IPS-18a (cell line): ENCODE measurements around the gene DEDD.

ENCODE experiments used
- H3K27ac ChIP-seq: one replicate; pipeline ENCODE4 v1.5.1; 2013; ENCODE audit warnings: low read length
- H3K27me3 ChIP-seq: one replicate; pipeline ENCODE4 v1.6.1; 2013; ENCODE audit warnings: mild to moderate bottlenecking, low read length; ENCODE audit not compliant: control insufficient read depth, insufficient read depth
- H3K36me3 ChIP-seq: one replicate; pipeline ENCODE4 v1.6.1; 2013; ENCODE audit warnings: low read depth, low read length; ENCODE audit not compliant: control insufficient read depth
- H3K4me1 ChIP-seq: one replicate; pipeline ENCODE4 v1.6.1; 2013; ENCODE audit warnings: low read depth, low read length; ENCODE audit not compliant: control insufficient read depth
- H3K4me3 ChIP-seq: one replicate; pipeline ENCODE4 v1.5.1; 2013; ENCODE audit warnings: low read length
- H3K9ac ChIP-seq: one replicate; pipeline ENCODE4 v1.6.1; 2013; ENCODE audit warnings: mild to moderate bottlenecking, low read length, moderate library complexity
- H3K9me3 ChIP-seq: one replicate; pipeline ENCODE4 v1.6.1; 2013; ENCODE audit warnings: low read depth, low read length; ENCODE audit not compliant: control insufficient read depth

The DEDD gene

DNA sequence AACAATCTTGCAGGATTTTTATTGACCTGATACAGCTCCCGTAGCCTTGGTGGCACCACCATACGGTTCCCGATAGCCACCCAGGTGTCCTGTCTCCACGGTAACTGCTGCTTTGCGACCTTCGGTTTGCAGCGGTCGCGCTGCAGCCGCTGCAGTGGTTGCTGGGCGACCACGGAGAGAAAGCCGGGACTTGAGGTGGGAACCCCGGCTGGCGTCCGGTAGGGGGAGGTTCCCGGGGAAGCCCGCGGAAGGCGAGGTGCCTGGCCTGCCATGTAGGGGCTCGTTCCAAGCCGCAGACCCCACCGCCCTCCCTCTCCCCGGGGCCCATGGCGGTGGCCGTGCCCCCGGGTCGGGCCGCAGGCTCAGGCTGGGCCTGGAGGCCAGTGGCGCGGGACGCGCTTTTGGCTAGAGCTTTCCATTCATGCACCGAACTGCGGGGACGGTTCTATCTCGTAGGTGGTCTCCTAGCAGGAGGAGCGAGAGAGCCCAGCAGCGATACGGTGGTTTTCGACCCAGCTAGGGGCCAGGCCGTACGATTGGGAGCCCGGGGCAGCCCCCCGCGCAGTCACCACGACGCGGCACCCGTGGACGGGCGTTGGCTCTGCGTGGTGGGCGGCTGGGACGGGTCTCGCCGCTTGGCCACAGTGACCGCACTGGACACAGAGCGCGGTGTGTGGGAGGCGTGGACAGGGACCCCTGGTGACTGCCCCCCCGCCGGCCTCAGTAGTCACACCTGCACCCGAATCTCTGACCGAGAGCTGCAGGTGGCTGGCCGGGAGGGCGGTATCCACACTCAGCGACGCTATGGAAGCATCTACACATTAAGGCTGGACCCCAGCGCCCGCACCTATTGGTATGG is 34.0 kb downstream of the DEDD start, which contains the start of gene KLHDC9:
Gene KLHDC9 (plus strand): TSS at position 152 of the 859 bp plus-strand sequence. CDS start 175 bp downstream, at position 327.
- Histone ChIP-seq H3K9ac (peak within 1 kb of the TSS; percentile 72), H3K4me1 (no peaks in the 10 kb centered on the region), H3K27me3 (no peaks in the 10 kb centered on the region), H3K36me3 (peaks cover 15% of the 10 kb centered on the region), H3K9me3 (no peaks in the 10 kb centered on the region), H3K4me3 (peak within 1 kb of the TSS; percentile 70), H3K27ac (no peak within 1 kb of the TSS)

DNA sequence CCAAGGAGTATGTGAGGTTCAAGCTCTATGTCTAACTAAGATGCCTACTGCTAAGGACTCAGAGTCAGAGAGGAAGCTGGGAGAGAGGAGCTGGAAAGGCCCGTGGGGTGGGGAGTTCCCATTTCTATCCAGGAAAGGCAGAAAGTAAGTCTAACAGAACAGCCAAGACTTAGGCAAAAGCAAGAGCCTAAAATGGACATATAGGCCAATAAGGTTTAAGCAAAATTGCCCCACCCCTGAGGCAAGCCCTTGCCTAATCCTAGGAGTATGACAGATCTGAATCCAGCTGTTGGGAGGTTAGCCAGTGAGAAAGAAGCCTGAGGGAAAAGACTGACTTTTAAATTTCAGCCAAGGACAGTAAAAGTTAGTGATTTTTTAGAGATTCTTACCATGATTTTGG is 35.9 kb downstream of the DEDD start:
- Histone ChIP-seq H3K9me3 (no peaks in the 10 kb centered on the region), H3K9ac (no peak overlapping the region), H3K4me1 (no peaks in the 10 kb centered on the region), H3K27ac (no peak overlapping the region), H3K27me3 (no peaks in the 10 kb centered on the region), H3K36me3 (peaks cover 8% of the 10 kb centered on the region), H3K4me3 (no peak overlapping the region)

GRCh38 chr1:161096015-161096414 is 36.5 kb downstream of the DEDD start:
- H3K4me1 ChIP-seq, result no peaks in the 10 kb centered on the region
- H3K36me3 ChIP-seq, result peaks cover 4% of the 10 kb centered on the region
- H3K9me3 ChIP-seq, result no peaks in the 10 kb centered on the region
- no peak overlapping the region for H3K4me3 ChIP-seq
- no peak overlapping the region for H3K27ac ChIP-seq
- no peaks in the 10 kb centered on the region for H3K27me3 ChIP-seq
- no peak overlapping the region for H3K9ac ChIP-seq

GRCh38 chr1:161095230-161095629 is 37.2 kb downstream of the DEDD start:
- H3K4me1 ChIP-seq, result no peaks in the 10 kb centered on the region
- no peaks in the 10 kb centered on the region for H3K27me3 ChIP-seq
- H3K36me3 ChIP-seq, result no peaks in the 10 kb centered on the region
- no peak overlapping the region for H3K4me3 ChIP-seq
- H3K9ac ChIP-seq, result no peak overlapping the region
- no peak overlapping the region for H3K27ac ChIP-seq
- no peaks in the 10 kb centered on the region for H3K9me3 ChIP-seq

DNA sequence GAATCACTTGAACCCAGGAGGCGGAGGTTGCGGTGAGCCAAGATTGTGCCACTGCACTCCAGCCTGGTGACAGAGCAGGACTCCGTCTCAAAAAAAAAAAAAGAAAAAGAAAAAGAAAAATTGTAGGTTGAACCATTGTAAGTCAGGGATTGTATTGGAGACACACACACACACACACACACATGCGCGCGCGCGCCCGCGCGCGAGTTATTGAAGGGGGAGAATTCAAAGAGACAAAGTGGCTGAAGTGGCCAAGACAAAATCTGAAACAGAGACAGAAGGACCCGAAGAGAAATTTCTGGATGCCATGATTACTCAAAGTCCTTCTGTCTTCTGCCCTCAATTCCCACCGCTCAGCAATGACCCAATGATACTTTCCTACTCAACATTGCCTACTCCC is 38.0 kb downstream of the DEDD start:
- Histone ChIP-seq H3K36me3 (no peaks in the 10 kb centered on the region), H3K4me3 (no peak overlapping the region), H3K4me1 (no peaks in the 10 kb centered on the region), H3K27me3 (no peaks in the 10 kb centered on the region), H3K9ac (no peak overlapping the region), H3K9me3 (no peaks in the 10 kb centered on the region), H3K27ac (no peak overlapping the region)

DNA sequence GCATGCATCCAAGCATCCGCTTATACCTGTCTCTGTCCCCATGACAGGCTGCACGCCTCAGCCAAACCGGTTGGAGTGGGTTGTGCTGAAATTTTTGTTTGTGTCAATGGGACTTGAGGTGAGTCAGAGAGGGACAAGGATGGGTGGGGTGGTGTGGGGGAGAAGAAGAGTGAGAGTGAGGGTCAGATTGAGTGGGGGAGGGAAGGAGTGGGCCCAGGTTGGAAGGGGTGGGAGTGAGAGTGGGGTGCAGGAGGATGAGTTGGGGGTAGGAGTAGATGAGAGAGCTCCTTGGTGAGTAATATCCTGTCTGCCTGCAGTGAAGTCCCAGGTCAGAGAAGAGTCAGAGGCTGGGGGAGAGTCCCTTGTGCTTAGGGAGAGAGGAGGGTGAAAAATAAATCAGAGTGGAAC is 39.8 kb downstream of the DEDD start:
- no peak overlapping the region for H3K9ac ChIP-seq
- H3K36me3 ChIP-seq, result no peaks in the 10 kb centered on the region
- H3K27me3 ChIP-seq, result no peaks in the 10 kb centered on the region
- H3K27ac ChIP-seq, result no peak overlapping the region
- H3K4me3 ChIP-seq, result no peak overlapping the region
- no peaks in the 10 kb centered on the region for H3K4me1 ChIP-seq
- H3K9me3 ChIP-seq, result no peaks in the 10 kb centered on the region

GRCh38 chr1:161091796-161092507 is 40.5 kb downstream of the DEDD start:
- H3K4me3 ChIP-seq, result no peak overlapping the region
- H3K27ac ChIP-seq, result no peak overlapping the region
- H3K9me3 ChIP-seq, result no peaks in the 10 kb centered on the region
- no peaks in the 10 kb centered on the region for H3K4me1 ChIP-seq
- H3K36me3 ChIP-seq, result no peaks in the 10 kb centered on the region
- no peak overlapping the region for H3K9ac ChIP-seq
- no peaks in the 10 kb centered on the region for H3K27me3 ChIP-seq

DNA sequence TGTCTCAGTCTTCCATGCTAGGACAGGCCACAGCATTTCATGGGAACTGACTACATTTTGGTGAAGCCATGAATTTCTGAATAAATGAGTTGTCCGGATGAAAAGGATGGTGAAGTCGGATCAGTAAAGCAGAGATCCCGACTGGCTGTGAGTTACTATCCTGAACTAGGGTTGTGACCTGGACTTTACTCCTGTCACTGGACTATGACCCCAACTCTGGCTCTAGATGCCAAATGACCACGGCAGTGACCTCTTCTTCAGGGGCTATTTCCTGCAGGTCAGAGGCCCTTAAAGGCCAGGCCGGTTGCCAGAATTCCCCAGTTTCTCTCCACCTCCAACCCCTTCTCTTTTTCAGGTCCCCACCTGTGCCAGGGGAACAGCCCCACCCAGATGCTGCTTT is 41.4 kb downstream of the DEDD start:
- H3K9ac ChIP-seq, result no peak overlapping the region
- H3K4me3 ChIP-seq, result no peak overlapping the region
- no peaks in the 10 kb centered on the region for H3K27me3 ChIP-seq
- no peaks in the 10 kb centered on the region for H3K9me3 ChIP-seq
- no peaks in the 10 kb centered on the region for H3K36me3 ChIP-seq
- no peak overlapping the region for H3K27ac ChIP-seq
- H3K4me1 ChIP-seq, result no peaks in the 10 kb centered on the region

DNA sequence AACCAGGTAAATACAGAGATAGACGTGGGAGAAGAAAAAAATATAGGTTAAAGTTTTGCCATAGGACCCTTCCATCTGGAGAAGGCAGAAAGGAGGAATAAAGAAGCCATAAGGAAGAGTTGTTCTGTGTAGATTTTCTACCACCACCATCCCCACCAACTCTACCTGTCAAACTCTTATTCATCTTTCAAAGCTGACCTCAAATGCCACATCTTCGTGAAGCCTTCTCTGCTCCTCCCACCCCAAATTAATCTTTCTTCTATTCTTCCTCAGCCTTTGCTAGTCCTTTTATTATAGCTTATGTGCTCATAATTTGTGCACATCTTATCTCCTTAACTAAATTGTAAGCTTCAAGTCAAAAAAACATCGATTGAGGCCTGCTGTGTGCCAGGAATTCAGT is 41.9 kb downstream of the DEDD start:
- no peak overlapping the region for H3K27ac ChIP-seq
- H3K9me3 ChIP-seq, result no peaks in the 10 kb centered on the region
- H3K4me3 ChIP-seq, result no peak overlapping the region
- no peaks in the 10 kb centered on the region for H3K36me3 ChIP-seq
- no peak overlapping the region for H3K9ac ChIP-seq
- H3K27me3 ChIP-seq, result no peaks in the 10 kb centered on the region
- H3K4me1 ChIP-seq, result no peaks in the 10 kb centered on the region

DNA sequence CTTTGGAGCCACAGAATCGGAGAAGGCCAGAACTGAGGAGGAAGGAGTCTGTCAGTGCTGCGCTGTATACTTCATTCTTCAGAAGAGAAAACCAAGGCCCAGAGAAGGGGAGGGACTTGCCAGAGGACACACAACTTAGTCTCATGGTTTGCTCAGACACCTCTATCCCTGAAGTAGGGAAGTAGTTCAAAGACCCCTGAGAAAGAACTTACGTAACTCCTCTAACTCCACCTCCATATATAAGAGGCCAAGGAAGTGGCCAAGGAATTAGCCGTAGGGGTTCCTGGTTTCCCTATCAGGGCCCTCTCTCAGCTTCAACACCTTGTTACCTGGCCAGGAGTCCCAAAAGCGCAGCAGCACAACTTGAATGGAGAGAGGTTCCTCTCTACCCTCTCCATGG is 42.5 kb downstream of the DEDD start:
- Histone ChIP-seq H3K9me3 (no peaks in the 10 kb centered on the region), H3K27ac (no peak overlapping the region), H3K27me3 (no peaks in the 10 kb centered on the region), H3K4me3 (no peak overlapping the region), H3K9ac (no peak overlapping the region), H3K36me3 (no peaks in the 10 kb centered on the region), H3K4me1 (no peaks in the 10 kb centered on the region)

DNA sequence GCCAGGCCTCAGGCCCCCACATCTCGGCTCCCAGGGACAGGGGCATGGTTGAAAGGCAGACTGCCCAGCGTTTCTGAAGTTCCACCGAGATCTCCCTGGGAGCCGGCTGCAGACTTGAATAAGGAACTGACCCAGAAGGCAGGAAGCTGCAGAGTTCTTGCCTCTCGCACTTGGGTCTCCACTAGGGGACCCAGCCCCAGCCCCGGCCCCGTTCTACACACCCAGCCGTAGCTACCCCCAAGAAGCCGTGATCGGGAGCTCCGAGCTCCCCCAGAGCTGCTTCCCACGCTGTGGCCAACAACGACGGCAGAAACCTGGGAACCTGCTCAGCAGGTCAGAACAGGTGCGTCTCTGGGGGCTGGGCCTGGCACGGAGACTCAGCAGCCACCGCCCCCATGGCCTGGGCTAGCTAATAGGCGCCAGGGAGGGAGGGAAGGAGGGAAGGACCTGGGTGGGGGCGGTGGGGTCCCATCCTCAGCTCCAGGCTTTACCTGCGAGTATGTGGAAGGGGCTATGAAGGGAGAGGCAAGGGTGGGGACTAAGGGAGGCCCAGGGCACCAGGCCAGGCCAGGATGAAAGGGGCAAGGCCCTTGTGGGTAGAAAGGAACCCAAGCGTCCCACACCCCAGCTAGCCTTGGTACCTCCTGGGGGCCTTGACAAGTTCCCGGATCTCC is 43.1 kb downstream of the DEDD start, which contains the start of gene NECTIN4:
Gene NECTIN4 (minus strand): TSS at position 308 of the 674 bp plus-strand sequence. CDS start 262 bp downstream, at position 46.
- no peak within 1 kb of the TSS for H3K27ac ChIP-seq
- no peak within 1 kb of the TSS for H3K4me3 ChIP-seq

More for the DNA sequence above, 43.1 kb downstream of the DEDD start, which contains the start of gene NECTIN4:
- Histone ChIP-seq H3K36me3 (no peaks in the 10 kb centered on the region), H3K9me3 (no peaks in the 10 kb centered on the region), H3K27me3 (no peaks in the 10 kb centered on the region), H3K9ac (no peak within 1 kb of the TSS), H3K4me1 (no peaks in the 10 kb centered on the region)
